Measurements from ENCODE around the gene OR7G3.

Gene OR7G3

DNA sequence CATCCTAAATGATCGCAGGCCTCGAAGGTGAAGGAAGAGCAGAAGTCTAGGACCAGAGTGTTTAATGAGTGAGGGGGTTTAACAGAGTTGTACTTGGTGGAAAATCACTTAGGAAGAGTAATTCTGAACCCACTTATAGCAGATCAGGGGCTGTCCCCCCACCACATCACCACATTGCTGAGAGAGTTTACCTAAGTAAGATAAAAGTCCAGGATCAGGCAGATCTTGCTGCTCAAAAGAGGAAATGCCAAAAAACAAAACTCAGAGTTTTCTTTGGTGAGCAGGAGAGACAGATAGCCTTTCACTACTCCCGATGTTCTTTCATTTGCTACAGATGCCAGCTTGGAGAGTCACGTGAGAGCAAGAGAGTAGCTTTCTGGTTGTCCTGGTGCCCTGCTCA lies 28.8 kb upstream of the OR7G3 start:
- H3K79me2 ChIP-seq (ENCODE audit: low read length), result peaks cover 84% of the 10 kb centered on the region

DNA sequence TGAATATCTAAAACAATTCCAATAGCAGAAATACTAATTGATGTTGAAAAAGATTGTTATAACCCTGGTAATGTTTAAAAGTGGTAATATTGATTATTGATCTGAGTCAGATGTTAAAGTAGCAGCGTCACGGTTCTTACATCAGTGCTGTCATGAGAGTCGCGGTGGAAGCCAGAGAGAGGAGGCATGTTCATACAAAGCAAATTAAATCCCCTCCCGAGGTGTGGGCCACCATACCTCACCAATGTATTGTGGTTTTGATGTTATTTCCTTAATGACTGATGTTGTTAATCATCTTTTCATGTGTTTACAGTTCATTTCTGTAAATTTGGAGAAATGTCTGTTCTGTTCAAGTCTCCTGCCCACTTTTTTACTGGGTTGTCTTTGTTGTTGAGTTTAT lies 24.6 kb upstream of the OR7G3 start:
- Histone ChIP-seq H3K79me2 (ENCODE audit: low read length) (peaks cover 100% of the 10 kb centered on the region), H3K9ac (ENCODE audit: low read length) (no peak overlapping the region), H3K4me1 (ENCODE audit: low read length) (peaks cover 17% of the 10 kb centered on the region), H2AFZ (ENCODE audit: low read depth, low read length) (no peak overlapping the region), H3K27ac (ENCODE audit: low read length) (no peak overlapping the region), H3K9me3 (ENCODE audit: insufficient read depth, low read length) (peaks cover 49% of the 10 kb centered on the region; the same call in 1 of the 2 replicates), H3K4me3 (ENCODE audit: low read length) (no peak overlapping the region), H3K27me3 (ENCODE audit: low read depth, low read length) (no peaks in the 10 kb centered on the region), H3K36me3 (replicated peaks; ENCODE audit: low read depth, low read length) (peaks cover 94% of the 10 kb centered on the region), H4K20me1 (ENCODE audit: insufficient read depth, low read length) (peaks cover 67% of the 10 kb centered on the region), H3K4me2 (ENCODE audit: low read length) (no peak overlapping the region)
- TF ChIP-seq EZH2phosphoT487 (IDR thresholded peaks at IDR 0.05; ENCODE audit: low read depth), result no peak
- TF ChIP-seq, protein P1, sequence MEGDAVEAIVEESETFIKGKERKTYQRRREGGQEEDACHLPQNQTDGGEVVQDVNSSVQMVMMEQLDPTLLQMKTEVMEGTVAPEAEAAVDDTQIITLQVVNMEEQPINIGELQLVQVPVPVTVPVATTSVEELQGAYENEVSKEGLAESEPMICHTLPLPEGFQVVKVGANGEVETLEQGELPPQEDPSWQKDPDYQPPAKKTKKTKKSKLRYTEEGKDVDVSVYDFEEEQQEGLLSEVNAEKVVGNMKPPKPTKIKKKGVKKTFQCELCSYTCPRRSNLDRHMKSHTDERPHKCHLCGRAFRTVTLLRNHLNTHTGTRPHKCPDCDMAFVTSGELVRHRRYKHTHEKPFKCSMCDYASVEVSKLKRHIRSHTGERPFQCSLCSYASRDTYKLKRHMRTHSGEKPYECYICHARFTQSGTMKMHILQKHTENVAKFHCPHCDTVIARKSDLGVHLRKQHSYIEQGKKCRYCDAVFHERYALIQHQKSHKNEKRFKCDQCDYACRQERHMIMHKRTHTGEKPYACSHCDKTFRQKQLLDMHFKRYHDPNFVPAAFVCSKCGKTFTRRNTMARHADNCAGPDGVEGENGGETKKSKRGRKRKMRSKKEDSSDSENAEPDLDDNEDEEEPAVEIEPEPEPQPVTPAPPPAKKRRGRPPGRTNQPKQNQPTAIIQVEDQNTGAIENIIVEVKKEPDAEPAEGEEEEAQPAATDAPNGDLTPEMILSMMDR (IDR thresholded peaks at IDR 0.05; ENCODE audit: low read depth, low read length), result no peak

More for the DNA sequence above, 28.8 kb upstream of the OR7G3 start:
- Histone ChIP-seq H3K9me3 (ENCODE audit: insufficient read depth, low read length) (peaks cover 33% of the 10 kb centered on the region; the same call in 1 of the 2 replicates), H3K4me3 (ENCODE audit: low read length) (peak overlapping the region; percentile 16; the same call in 1 of the 2 replicates), H3K27ac (ENCODE audit: low read length) (peak overlapping the region; percentile 61), H3K4me1 (ENCODE audit: low read length) (peaks cover 25% of the 10 kb centered on the region), H3K27me3 (ENCODE audit: low read depth, low read length) (no peaks in the 10 kb centered on the region), H3K9ac (ENCODE audit: low read length) (no peak overlapping the region; the same call in 1 of the 2 replicates), H4K20me1 (ENCODE audit: insufficient read depth, low read length) (peaks cover 42% of the 10 kb centered on the region), H2AFZ (ENCODE audit: low read depth, low read length) (no peak overlapping the region), H3K4me2 (ENCODE audit: low read length) (peak overlapping the region; percentile 59), H3K36me3 (replicated peaks; ENCODE audit: low read depth, low read length) (peaks cover 97% of the 10 kb centered on the region)
- TF ChIP-seq, protein P1 (IDR thresholded peaks at IDR 0.05; ENCODE audit: low read depth, low read length), result no peak
- TF ChIP-seq EZH2phosphoT487 (IDR thresholded peaks at IDR 0.05; ENCODE audit: low read depth), result no peak

DNA sequence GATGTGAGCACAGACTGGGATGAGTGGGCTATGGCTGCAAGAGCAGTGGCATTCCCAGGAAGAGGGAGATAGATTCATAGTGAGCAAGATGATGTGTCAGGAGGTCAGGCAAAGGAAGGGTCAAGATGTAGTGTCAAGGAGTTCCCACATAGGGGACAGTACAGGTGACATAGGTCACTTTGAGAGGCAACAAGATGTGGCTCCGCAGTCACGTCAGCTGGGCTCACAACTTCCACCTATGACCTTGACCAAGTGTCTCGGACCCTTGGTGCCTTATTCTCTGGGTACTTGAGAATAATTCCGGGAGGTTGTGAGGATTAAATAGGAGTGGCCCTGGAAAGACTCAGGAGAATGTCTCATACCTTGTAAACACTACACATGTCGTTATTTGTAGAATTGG lies 23.9 kb upstream of the OR7G3 start:
- H2AFZ ChIP-seq (ENCODE audit: low read depth, low read length), result no peak overlapping the region
- no peak overlapping the region for H3K4me2 ChIP-seq (ENCODE audit: low read length)
- no peak overlapping the region for H3K27ac ChIP-seq (ENCODE audit: low read length)
- no peaks in the 10 kb centered on the region for H3K27me3 ChIP-seq (ENCODE audit: low read depth, low read length)
- TF ChIP-seq, protein P1 (IDR thresholded peaks at IDR 0.05; ENCODE audit: low read depth, low read length), result no peak
- TF ChIP-seq EZH2phosphoT487 (IDR thresholded peaks at IDR 0.05; ENCODE audit: low read depth), result no peak
- peaks cover 61% of the 10 kb centered on the region for H4K20me1 ChIP-seq (ENCODE audit: insufficient read depth, low read length)
- H3K9ac ChIP-seq (ENCODE audit: low read length), result no peak overlapping the region
- peaks cover 100% of the 10 kb centered on the region for H3K79me2 ChIP-seq (ENCODE audit: low read length)
- H3K4me3 ChIP-seq (ENCODE audit: low read length), result no peak overlapping the region
- peaks cover 50% of the 10 kb centered on the region; the same call in 1 of the 2 replicates for H3K9me3 ChIP-seq (ENCODE audit: insufficient read depth, low read length)
- peaks cover 90% of the 10 kb centered on the region for H3K36me3 ChIP-seq (replicated peaks; ENCODE audit: low read depth, low read length)
- H3K4me1 ChIP-seq (ENCODE audit: low read length), result peaks cover 10% of the 10 kb centered on the region

GRCh38 chr19:9149997-9150396 lies 23.2 kb upstream of the OR7G3 start:
- Histone ChIP-seq H3K4me2 (ENCODE audit: low read length) (no peak overlapping the region), H4K20me1 (ENCODE audit: insufficient read depth, low read length) (peaks cover 60% of the 10 kb centered on the region), H3K9ac (ENCODE audit: low read length) (no peak overlapping the region), H3K36me3 (replicated peaks; ENCODE audit: low read depth, low read length) (peaks cover 90% of the 10 kb centered on the region), H2AFZ (ENCODE audit: low read depth, low read length) (no peak overlapping the region), H3K4me3 (ENCODE audit: low read length) (no peak overlapping the region), H3K79me2 (ENCODE audit: low read length) (peaks cover 100% of the 10 kb centered on the region), H3K9me3 (ENCODE audit: insufficient read depth, low read length) (peaks cover 56% of the 10 kb centered on the region; the same call in 1 of the 2 replicates), H3K27me3 (ENCODE audit: low read depth, low read length) (no peaks in the 10 kb centered on the region), H3K4me1 (ENCODE audit: low read length) (peaks cover 4% of the 10 kb centered on the region), H3K27ac (ENCODE audit: low read length) (no peak overlapping the region)
- TF ChIP-seq EZH2phosphoT487 (IDR thresholded peaks at IDR 0.05; ENCODE audit: low read depth), result no peak
- TF ChIP-seq, protein P1 (IDR thresholded peaks at IDR 0.05; ENCODE audit: low read depth, low read length), result no peak
